Loucy (cell line): ENCODE data around the gene ASB16.

Experiments
- EZH2phosphoT487 ChIP-seq: fragments of 200-600 bp; IDR thresholded peaks from 2 replicates; pipeline ENCODE4 v1.6.1; 2018; ENCODE audit warnings: antibody characterized with exemption, mild to moderate bottlenecking, moderate library complexity, borderline replicate concordance
- TF ChIP-seq, protein P1 (sequence below): fragments of 200-600 bp; sonication (generic); conservative IDR thresholded peaks from 2 replicates; pipeline ENCODE4 v1.5.1; 2014; ENCODE audit warnings: mild to moderate bottlenecking, antibody characterized with exemption, low read length

GRCh38 chr17:44146375-44147346, 23.8 kb upstream of the ASB16 start:
- TF ChIP-seq, protein P1, sequence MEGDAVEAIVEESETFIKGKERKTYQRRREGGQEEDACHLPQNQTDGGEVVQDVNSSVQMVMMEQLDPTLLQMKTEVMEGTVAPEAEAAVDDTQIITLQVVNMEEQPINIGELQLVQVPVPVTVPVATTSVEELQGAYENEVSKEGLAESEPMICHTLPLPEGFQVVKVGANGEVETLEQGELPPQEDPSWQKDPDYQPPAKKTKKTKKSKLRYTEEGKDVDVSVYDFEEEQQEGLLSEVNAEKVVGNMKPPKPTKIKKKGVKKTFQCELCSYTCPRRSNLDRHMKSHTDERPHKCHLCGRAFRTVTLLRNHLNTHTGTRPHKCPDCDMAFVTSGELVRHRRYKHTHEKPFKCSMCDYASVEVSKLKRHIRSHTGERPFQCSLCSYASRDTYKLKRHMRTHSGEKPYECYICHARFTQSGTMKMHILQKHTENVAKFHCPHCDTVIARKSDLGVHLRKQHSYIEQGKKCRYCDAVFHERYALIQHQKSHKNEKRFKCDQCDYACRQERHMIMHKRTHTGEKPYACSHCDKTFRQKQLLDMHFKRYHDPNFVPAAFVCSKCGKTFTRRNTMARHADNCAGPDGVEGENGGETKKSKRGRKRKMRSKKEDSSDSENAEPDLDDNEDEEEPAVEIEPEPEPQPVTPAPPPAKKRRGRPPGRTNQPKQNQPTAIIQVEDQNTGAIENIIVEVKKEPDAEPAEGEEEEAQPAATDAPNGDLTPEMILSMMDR = no peak
- no peak for TF ChIP-seq EZH2phosphoT487
